Adrenal gland (tissue), 5 donors: ENCODE data around the gene ASMTL.

Experiments
- CTCF ChIP-seq, 6 experiments: fragments of 450-650 bp in 4 of 6; fragments of 200-600 bp in 2 of 6; sonication (generic) in 1 of 6; IDR thresholded peaks; 1 replicate in 5 of 6; 2 replicates in 1 of 6; pipeline versions ENCODE4 v1.5.1 to v1.8.0; 2016 to 2021; ENCODE audit warnings: antibody characterized with exemption in 6 of 6, mild to moderate bottlenecking in 2 of 6, moderate library complexity in 1 of 6
- POLR2A ChIP-seq, 2 donors: fragments of 450-650 bp; IDR thresholded peaks; one replicate each; pipeline ENCODE4 v1.6.1; 2017; ENCODE audit warnings: antibody characterized with exemption in 2 of 2, mild to moderate bottlenecking in 2 of 2, moderate library complexity in 1 of 2
- donor health status: DM: no; HTN: no; CAD: no.

DNA sequence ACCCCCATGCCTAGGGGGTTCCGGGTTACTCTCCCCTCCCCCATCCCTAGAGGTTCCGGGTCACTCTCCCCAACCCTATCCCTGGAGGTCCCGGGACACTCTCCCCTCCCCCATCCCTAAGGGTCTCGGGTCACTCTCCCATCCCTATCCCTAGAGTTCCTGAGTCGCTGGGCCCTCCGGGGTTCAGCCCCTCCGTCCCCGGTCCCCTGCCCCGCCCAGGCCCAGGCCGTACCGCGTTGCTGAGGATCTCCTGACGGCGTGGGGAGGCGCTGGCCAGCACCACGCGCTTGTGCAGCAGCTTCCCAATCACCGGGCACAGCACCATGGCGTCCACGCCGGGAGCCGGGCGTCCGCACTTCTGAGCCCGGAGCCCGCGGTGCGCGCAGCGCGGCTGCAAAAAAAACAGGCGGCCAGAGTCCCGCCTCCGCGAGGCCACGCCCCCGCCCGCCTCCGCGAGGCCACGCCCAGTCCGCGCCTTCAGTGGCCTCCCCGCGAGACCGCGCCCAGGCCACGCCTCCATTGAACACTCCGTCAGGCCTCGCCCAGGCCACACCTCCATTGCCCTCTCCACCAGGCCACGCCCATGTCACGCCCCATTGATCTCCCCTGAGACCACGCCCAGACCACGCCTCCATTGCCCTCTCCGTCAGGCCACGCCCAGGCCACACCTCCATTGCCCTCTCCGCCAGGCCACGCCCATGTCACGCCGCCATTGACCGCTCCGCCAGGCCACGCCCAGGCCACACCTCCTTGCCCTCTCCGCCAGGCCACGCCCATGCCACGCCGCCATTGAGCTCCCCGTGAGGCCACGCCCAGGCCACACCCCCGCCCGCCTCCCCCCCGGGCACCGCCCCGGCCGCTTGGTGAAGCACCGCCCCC is at the start of gene ASMTL:
- no peak for TF ChIP-seq CTCF (IDR thresholded peaks at IDR 0.05)
- TF ChIP-seq POLR2A (IDR thresholded peaks at IDR 0.05): peak; percentile 71 to 81
